IgD-negative memory B cell (primary cell): ENCODE results near the gene MSH5. TPM values are rescaled to one million over a fixed set of nuclear protein-coding genes. Genes with fewer than 3 reads are reported as not detected.

Source experiments
- H3K27ac Mint-ChIP-seq, 3 donors: one replicate each; pipeline ENCODE4 v1.8.0; 2020 to 2022; ENCODE audit warnings: mild to moderate bottlenecking in 3 of 3, mixed read lengths in 3 of 3, moderate library complexity in 1 of 3
- H3K27me3 Mint-ChIP-seq: one replicate; pipeline ENCODE4 v1.8.0; 2021; ENCODE audit warnings: mixed read lengths
- H3K36me3 Mint-ChIP-seq: one replicate; pipeline ENCODE4 v1.8.0; 2020; ENCODE audit warnings: mild to moderate bottlenecking, mixed read lengths
- H3K4me1 Mint-ChIP-seq, 3 donors: one replicate each; pipeline ENCODE4 v1.8.0; 2020 to 2022; ENCODE audit warnings: mixed read lengths in 3 of 3, mild to moderate bottlenecking in 1 of 3
- H3K4me3 Mint-ChIP-seq, 4 donors: one replicate each; pipeline ENCODE4 v1.8.0; 2020 to 2022; ENCODE audit warnings: mild to moderate bottlenecking in 4 of 4, mixed read lengths in 4 of 4, moderate library complexity in 3 of 4
- H3K9me3 Mint-ChIP-seq, 3 donors: one replicate each; pipeline ENCODE4 v1.8.0; 2020 to 2021; ENCODE audit warnings: mixed read lengths in 3 of 3, mild to moderate bottlenecking in 1 of 3
- polyA plus RNA-seq: library from polyadenylated mRNA; unstranded; fragments of 300-500 nt; fragmentation: Illumina TruSeq; gene quantifications from one replicate; pipeline ENCODE4 v1.2.3, GENCODE V29; 2021

The MSH5 gene
- polyA plus RNA-seq, 1 donor from 2014 or later: 4.2 TPM

- Mint-ChIP-seq H3K4me3 (peak overlapping the region in 2 of 4 donors; percentile 54 to 97), H3K9me3 (no peaks in the 10 kb centered on the region), H3K4me1 (peaks cover 18 to 40% (median 35%) of the 10 kb centered on the region in 3 donors), H3K36me3 (peaks cover 10% of the 10 kb centered on the region), H3K27ac (peak overlapping the region in 1 of 3 donors; percentile 54), H3K27me3 (no peaks in the 10 kb centered on the region)
These were observed 7.8 kb upstream of the MSH5 start for GRCh38 chr6:31732029-31732428.

GRCh38 chr6:31733734-31734133 is 6.1 kb upstream of the MSH5 start:
- peaks cover 5% of the 10 kb centered on the region for H3K36me3 Mint-ChIP-seq
- H3K27me3 Mint-ChIP-seq: no peaks in the 10 kb centered on the region
- peaks cover 25 to 40% (median 40%) of the 10 kb centered on the region in 3 donors for H3K4me1 Mint-ChIP-seq
- H3K4me3 Mint-ChIP-seq: peak overlapping the region; percentile 65 to 98 (median 95)
- peak overlapping the region in 2 of 3 donors; percentile 76 to 93 for H3K27ac Mint-ChIP-seq
- no peaks in the 10 kb centered on the region for H3K9me3 Mint-ChIP-seq

- peak overlapping the region; percentile 93 to 98 (median 95) for H3K27ac Mint-ChIP-seq
These were observed 5.5 kb upstream of the MSH5 start for GRCh38 chr6:31734247-31734820.

GRCh38 chr6:31734821-31735406 is 4.9 kb upstream of the MSH5 start:
- Mint-ChIP-seq H3K27ac (peak overlapping the region; percentile 93 to 98 (median 95)), H3K36me3 (peaks cover 5% of the 10 kb centered on the region), H3K4me1 (peaks cover 31 to 46% (median 43%) of the 10 kb centered on the region in 3 donors), H3K27me3 (no peaks in the 10 kb centered on the region), H3K9me3 (no peaks in the 10 kb centered on the region), H3K4me3 (peak overlapping the region; percentile 93 to 99 (median 98))

More at GRCh38 chr6:31734247-31734820, 5.5 kb upstream of the MSH5 start:
- Mint-ChIP-seq H3K36me3 (peaks cover 5% of the 10 kb centered on the region), H3K27me3 (no peaks in the 10 kb centered on the region), H3K4me3 (peak overlapping the region; percentile 93 to 99 (median 98)), H3K9me3 (no peaks in the 10 kb centered on the region), H3K4me1 (peaks cover 26 to 43% (median 42%) of the 10 kb centered on the region in 3 donors)

- Mint-ChIP-seq H3K9me3 (no peaks in the 10 kb centered on the region), H3K4me3 (peak within 1 kb of the TSS; percentile 93 to 99 (median 98)), H3K36me3 (peaks cover 3% of the 10 kb centered on the region), H3K27me3 (no peaks in the 10 kb centered on the region), H3K4me1 (peaks cover 32 to 48% (median 43%) of the 10 kb centered on the region in 3 donors), H3K27ac (peak within 1 kb of the TSS; percentile 93 to 98 (median 95))
These were observed 3.6 kb upstream of the MSH5 start, which contains the start of gene CLIC1 for GRCh38 chr6:31736021-31736767. Gene CLIC1, minus strand, starts transcription at chr6:31736530. Its CDS starts 230 bp downstream, at chr6:31736300.

- H3K4me1 Mint-ChIP-seq: peaks cover 32 to 48% (median 45%) of the 10 kb centered on the region in 3 donors
- no peaks in the 10 kb centered on the region for H3K27me3 Mint-ChIP-seq
- H3K9me3 Mint-ChIP-seq: no peaks in the 10 kb centered on the region
- H3K27ac Mint-ChIP-seq: peak overlapping the region; percentile 0 to 95 (median 93)
- H3K36me3 Mint-ChIP-seq: peaks cover 3% of the 10 kb centered on the region
- peak overlapping the region; percentile 93 to 99 (median 98) for H3K4me3 Mint-ChIP-seq
These were observed 3.0 kb upstream of the MSH5 start for GRCh38 chr6:31736768-31737314.

- H3K9me3 Mint-ChIP-seq: no peaks in the 10 kb centered on the region
- H3K36me3 Mint-ChIP-seq: peaks cover 3% of the 10 kb centered on the region
- H3K27ac Mint-ChIP-seq: peak overlapping the region; percentile 52 to 95 (median 93)
- peak overlapping the region; percentile 93 to 99 (median 98) for H3K4me3 Mint-ChIP-seq
- no peaks in the 10 kb centered on the region for H3K27me3 Mint-ChIP-seq
- H3K4me1 Mint-ChIP-seq: peaks cover 32 to 46% (median 46%) of the 10 kb centered on the region in 3 donors
These were observed 2.4 kb upstream of the MSH5 start for GRCh38 chr6:31737315-31737990.

GRCh38 chr6:31737991-31738979 is 1.5 kb upstream of the MSH5 start:
- Mint-ChIP-seq H3K36me3 (no peaks in the 10 kb centered on the region), H3K9me3 (no peaks in the 10 kb centered on the region)

GRCh38 chr6:31740397-31741223 is 805 bp downstream of the MSH5 start:
- H3K36me3 Mint-ChIP-seq: no peaks in the 10 kb centered on the region
- no peaks in the 10 kb centered on the region for H3K27me3 Mint-ChIP-seq
- peak overlapping the region; percentile 52 to 96 (median 93) for H3K27ac Mint-ChIP-seq
- H3K4me3 Mint-ChIP-seq: peak overlapping the region; percentile 93 to 98 (median 95)
- H3K9me3 Mint-ChIP-seq: no peaks in the 10 kb centered on the region
- H3K4me1 Mint-ChIP-seq: peaks cover 32 to 39% (median 34%) of the 10 kb centered on the region in 3 donors

More at GRCh38 chr6:31737991-31738979, 1.5 kb upstream of the MSH5 start:
- H3K4me1 Mint-ChIP-seq: peaks cover 32 to 48% (median 43%) of the 10 kb centered on the region in 3 donors
- H3K27me3 Mint-ChIP-seq: no peaks in the 10 kb centered on the region
- H3K27ac Mint-ChIP-seq: peak overlapping the region; percentile 52 to 95 (median 93)
- peak overlapping the region; percentile 93 to 99 (median 98) for H3K4me3 Mint-ChIP-seq

GRCh38 chr6:31741815-31742214 is 2.0 kb downstream of the MSH5 start:
- H3K4me3 Mint-ChIP-seq: peak overlapping the region in 2 of 4 donors; percentile 67 to 71
- H3K27me3 Mint-ChIP-seq: no peaks in the 10 kb centered on the region
- H3K27ac Mint-ChIP-seq: no peak overlapping the region
- H3K9me3 Mint-ChIP-seq: no peaks in the 10 kb centered on the region
- peaks cover 29 to 37% (median 31%) of the 10 kb centered on the region in 3 donors for H3K4me1 Mint-ChIP-seq
- no peaks in the 10 kb centered on the region for H3K36me3 Mint-ChIP-seq

- peak overlapping the region in 1 of 3 donors; percentile 56 for H3K27ac Mint-ChIP-seq
- no peaks in the 10 kb centered on the region for H3K9me3 Mint-ChIP-seq
- peaks cover 19 to 26% (median 23%) of the 10 kb centered on the region in 3 donors for H3K4me1 Mint-ChIP-seq
- no peaks in the 10 kb centered on the region for H3K36me3 Mint-ChIP-seq
- H3K4me3 Mint-ChIP-seq: peak overlapping the region in 3 of 4 donors; percentile 25 to 30 (median 25)
- H3K27me3 Mint-ChIP-seq: no peaks in the 10 kb centered on the region
These were observed 3.1 kb downstream of the MSH5 start for GRCh38 chr6:31742894-31743293.

GRCh38 chr6:31744422-31744821 is 4.6 kb downstream of the MSH5 start:
- Mint-ChIP-seq H3K27me3 (no peaks in the 10 kb centered on the region), H3K27ac (peak overlapping the region in 1 of 3 donors; percentile 79), H3K36me3 (no peaks in the 10 kb centered on the region), H3K4me3 (peak overlapping the region in 1 of 4 donors; percentile 52), H3K4me1 (peaks cover 6 to 10% (median 8%) of the 10 kb centered on the region in 3 donors), H3K9me3 (no peaks in the 10 kb centered on the region)
